OCI-M2 (cell line): ENCODE data around the gene KRT7.
"Not testable (repeated sequence)": the region's sequence is repeated elsewhere in the genome, so short reads cannot be mapped to it uniquely, and the experiment has no call there.

Experiments
- DNase-seq: peaks from one replicate; lab custom pipeline; 2025; ENCODE audit not compliant: unreplicated experiment; lab: John Stamatoyannopoulos, UW

The KRT7 gene

DNA sequence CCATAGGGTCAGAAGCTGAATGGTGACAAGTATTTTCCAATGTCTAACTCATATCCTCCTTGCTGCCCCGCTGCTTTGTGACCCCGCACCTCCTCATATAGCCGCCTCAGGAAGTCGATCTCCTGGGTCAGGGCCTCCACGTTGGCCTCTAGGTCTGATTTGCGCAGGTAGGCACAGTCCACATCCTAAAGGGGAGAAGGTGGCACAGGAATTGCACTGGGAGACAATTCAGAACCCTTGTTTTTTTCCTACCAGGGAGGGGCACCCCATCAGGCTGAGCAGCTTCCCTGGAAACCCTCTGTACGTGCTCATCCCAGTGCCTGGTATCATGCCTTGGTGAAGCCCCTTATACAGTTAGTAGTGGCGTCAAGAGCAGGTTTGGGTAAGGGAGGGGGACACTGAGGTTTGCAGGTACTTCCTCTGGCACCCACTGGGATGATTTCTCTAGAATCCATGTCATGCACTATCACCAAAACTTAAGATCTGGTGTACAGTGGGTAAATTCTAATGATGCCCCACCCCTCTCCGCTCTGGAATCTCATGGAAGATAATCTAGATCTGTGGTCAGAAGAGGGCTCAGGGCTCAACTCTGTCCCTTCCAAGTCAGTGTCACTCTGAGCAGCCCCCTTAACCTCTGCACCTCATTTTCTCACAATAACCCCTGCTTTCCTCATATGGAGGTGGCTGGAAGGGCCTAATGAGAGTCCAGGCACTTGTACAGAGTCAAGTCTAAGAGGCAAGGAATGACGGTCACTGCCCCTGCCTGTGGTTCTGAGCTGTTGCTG, 21.3 kb downstream of the KRT7 start:
- DNase-seq: no peak

DNA sequence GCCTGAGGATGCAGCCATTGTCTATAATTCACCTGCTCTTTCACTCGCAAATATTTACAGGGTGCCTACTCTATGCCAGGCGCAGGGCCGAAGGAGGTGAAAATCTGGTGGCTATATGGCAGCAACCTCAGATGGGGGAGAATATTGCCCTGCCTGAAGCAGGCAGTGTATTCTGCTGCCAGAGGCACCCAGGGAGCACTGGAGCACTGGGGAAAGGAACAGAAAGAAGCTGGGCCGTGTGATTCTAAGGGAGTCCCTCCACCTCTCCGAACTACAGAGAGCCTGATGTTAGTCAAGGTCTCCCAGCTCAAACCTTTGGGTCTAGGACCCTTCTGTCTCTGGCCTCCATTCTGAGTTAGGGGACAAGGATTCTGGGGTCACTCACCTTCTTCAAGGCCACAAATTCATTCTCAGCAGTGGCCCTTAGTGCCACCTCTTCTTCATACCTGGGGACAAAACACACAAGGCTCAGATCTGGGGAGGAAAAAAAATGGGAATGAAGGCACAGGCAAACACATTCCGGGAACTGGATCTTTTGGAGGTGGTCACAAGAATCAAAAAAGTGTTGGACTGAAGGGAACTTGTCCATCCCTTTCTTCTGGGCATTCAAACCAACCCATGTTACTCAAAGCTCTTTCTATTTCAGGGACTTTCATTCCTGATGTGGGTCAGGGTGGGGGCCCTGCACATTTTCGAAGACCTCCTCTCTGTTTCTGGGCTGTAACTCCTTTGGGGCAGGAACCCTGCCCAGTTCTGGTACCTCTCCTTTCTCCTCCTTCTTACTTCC, 22.1 kb downstream of the KRT7 start:
- no peak for DNase-seq

DNA sequence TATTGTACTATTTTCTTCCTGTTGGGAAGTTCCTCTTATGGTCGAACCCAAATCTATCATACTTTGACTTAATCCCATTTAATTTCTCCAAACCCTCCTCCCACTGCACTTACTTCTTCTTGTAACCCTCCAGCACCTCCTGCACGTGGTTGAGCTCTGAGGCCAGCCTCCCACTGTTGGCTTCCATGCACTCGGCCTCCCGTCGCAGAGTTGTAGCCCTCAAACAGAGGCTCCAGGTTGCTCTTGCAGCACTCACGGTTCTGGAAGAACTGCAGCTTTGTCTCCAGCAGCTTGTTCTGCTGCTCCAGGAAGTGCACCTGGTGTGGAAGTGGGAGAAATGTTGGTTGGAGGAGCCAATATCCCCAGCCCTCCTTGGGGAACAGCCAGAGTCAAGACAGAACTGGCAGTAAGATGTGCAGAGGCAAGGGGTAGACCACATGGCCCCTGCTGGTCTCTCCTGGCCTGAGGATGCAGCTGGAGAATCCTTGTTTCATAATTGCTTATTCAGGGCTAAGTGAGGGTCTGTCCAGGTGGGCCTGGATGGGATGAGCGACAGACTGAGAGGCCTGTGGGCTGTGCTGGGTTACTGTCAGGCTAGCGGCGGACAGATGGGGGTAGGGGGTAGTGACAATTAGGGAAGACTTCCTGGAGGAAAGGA, 23.0 kb downstream of the KRT7 start:
- DNase-seq: no peak

DNA sequence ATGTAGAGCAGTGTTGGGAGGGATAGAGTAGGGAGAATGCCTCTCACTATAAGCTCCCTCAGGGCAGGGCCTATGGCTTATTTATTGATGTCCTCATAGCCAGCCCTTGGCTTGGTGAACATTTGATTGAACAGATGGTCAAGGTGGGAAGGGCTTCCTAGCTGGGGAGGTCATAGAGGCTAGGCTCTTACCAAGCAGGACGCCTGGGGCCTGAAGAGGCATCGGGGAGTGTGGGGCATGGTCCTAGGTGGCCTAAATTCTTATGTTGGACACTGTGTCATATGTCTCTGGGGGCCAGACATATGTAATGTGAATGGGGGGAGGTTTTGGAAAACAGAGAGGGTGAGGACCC, 23.5 kb downstream of the KRT7 start:
- no peak for DNase-seq

DNA sequence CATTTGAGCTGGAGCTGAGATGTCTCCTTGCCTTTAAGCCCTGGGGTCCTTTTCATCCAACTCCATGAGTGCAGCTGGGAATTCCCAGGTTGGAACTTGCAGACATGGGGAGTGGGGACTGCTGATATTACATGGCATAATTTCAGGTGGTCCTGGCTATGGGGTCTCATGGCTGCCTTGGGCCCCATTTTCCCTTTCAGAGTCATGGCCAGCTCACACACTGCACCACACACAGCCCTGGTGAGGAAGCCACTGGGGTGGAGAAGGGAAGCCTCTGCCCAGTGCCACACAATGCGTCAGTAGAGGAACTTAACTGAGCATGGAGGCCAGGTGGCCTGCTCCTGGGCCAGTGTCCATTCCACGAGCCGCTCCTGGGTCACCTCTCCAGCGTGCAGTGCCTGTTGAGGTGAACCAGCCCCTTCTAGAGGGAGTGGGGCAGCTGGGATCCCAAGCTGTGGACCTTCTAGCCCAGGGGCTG, 24.1 kb downstream of the KRT7 start:
- DNase-seq: no peak

DNA sequence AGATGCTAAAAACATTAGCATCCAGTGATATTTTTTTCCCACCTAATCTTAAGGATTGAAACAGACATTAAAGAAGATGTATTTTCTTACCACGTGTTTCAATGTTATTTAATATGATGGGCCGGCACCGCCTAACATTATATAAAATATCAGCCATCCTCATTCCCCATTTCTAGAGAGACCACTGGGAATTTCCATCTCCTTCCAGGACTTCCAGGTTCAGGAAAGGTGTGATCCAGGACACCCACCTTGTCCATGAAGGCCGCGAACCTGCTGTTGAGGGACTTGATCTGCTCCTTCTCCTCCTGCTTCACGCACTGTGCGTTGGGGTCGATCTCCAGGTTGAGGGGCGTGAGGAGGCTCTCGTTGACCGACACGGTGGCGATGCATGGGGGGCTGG, 24.9 kb downstream of the KRT7 start:
- DNase-seq: not testable (repeated sequence)

DNA sequence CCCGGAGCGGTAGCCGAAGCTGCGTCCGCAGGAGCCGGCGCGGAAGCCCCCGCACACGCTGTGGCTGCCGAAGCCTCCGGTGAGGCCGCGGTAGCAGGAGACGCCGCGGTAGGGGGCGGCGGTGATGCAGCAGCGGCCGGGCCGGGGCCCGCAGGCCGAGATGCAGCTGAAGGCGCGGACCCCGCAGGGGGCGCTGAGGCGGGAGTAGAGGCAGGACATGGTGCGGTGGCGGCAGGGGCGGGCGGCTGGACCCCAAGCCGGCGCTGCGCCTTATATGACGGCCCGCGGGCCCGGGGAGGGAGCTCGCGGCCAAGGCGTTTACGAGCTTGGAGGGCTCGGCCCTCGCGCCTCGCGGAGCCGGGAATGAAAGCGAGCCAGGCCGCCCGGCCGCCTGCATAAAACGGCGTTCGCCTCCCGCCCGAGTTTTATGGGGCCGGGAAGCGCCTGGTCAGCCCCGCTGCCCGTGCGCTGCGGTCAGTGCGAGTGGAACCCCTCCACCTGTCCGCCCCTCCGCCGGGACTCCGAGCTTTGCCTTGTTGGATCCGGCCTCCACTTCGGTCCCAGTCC, 25.4 kb downstream of the KRT7 start:
- DNase-seq: no peak

DNA sequence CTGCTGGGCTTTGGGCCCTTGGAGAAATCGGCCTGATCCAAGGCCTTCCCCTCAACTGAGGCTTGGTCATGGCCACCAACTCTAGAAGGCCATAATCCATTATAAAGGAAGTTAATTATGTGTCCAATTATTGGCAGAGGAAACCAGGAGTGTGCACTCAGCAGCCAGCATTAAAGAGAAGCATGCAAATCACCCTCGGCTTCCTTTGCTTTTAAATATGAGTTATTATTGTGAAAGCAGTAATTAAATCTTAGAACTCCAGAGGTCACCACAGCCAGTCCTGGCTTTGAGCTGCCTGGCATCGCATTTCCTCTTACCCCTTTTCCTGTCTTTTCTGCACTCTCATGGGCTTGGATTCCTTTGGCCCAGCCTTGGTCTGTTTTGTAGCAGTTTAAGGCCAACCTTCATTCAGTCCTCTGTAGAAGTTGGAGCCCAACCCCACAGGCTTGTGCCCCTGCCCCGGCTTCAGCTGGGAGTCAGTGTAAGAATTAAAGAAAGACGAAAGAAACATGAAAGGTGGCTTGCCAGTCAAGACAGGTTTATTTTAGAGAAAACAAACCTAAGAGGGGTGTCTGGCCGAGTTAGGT, 26.7 kb downstream of the KRT7 start:
- no peak for DNase-seq

DNA sequence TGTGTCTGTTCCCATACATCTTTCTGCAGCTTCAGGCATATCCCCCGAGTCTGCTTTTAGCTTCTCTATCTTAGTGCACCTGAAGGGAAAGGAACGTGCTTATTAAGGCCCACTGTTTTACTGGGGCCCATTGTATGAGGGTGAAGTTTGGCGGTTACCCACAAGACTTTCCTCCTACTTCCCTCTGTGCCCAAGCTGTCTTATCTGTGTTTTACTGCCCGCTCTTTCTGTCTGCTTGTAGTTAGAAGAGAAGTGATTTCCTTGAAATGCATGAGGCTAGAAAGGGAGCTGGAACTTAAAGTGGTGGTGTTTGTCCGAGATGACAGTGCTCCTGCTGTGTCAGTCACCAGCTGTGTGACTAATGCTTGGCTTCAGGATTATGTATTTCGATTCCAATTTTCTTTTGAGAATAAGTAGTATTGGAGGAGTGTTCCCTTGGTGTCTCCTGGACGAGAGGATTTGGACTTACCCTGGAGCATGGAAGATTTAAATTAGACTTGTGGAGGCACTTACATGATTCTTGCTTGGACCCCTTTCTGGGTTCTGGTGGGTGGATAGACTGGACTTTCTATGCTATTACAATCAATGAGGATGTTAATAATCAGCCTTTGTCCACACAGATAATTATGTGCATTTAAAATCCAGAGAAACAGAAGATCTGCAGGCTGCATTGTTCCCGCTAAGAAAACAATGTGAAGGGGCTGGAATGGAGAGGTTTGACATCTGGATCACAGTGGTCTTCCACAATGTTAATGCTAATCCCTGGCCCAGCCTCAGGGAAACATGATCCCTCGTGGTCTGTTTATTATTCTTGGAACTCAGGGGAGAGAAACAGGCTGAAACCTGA, 27.5 kb downstream of the KRT7 start:
- no peak for DNase-seq

DNA sequence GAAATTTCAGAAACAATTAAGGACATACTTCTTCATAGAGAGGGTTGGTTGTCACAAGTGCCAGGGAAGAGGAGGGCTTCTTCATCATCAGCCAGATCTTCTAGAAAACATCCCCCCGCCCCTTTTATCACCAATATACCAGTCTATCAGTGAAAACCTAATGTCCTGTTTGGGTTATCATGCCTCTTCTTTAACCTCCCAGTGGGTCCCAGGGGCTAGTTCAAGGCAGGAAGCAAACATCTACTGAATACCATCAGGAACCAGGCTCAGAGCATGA, 28.1 kb downstream of the KRT7 start:
- DNase-seq: no peak

DNA sequence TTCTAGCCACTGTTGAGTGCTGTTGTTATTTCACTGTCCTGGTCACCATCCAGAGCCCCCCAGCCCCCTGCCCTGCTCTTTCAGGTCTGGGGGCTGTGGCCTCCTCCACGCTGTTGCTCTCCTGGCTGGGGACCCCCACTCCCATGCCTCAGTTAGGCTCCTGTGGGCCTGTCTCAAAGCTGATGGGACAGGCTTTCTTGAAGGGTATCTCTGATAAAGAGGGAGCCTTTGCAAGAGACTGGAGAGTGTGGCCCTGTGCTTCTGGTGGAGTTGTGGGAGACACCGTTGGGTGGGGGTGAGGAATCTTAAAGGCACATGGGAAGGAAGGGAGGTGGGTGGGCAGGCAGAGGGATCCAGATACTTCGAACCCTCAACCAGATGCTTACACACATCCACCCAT, 29.2 kb downstream of the KRT7 start:
- no peak for DNase-seq

DNA sequence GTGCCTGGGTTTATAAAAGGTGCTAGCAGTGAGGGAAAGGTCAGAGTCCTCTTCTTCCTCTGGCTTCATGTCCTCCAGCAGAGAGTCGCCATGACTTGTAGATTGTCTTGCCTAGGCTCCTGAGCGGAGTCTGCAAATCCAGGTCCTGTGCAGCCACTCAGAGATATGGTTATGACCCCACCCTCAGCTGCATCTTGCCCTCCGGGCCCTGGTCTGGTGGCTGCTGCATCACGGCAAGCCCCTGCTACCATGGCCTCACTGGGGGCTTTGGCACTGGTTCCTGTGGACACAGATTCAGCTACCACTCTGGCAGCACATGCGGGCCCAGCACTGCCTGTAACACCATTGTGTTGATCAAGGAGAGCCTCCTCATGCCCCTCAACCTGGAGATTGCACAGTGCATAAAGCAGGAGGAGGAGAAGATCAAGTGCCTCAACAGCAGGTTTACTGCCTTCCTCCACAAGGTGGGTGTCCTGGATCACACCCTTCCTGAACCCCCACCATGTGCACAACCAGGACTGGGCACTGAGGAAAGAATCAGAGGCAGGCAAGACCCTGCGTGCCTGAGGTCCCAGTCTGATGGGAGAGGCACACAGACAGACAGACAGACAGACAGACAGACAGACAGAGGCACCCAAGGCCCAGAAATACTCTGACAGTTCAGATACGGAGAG, 30.9 kb downstream of the KRT7 start:
- DNase-seq: no peak

DNA sequence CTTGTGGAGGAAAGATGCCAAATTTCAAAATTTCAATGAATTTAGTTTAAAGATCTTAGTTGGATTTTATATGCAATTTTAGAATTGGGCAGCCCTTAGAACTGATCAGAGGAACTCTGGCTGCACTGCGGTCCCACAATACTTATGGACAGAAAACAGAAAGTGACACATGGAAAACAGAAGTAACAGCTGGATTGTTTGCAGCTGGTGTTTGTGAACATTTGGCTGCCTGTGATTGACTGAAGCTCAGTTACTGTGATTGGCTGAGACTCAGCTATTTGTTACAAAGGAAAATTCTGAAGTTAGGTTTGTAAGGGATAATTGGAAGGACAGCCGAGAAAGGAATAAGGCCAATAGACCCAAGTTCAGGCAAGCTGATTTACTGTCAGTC, 31.4 kb downstream of the KRT7 start:
- DNase-seq: no peak

DNA sequence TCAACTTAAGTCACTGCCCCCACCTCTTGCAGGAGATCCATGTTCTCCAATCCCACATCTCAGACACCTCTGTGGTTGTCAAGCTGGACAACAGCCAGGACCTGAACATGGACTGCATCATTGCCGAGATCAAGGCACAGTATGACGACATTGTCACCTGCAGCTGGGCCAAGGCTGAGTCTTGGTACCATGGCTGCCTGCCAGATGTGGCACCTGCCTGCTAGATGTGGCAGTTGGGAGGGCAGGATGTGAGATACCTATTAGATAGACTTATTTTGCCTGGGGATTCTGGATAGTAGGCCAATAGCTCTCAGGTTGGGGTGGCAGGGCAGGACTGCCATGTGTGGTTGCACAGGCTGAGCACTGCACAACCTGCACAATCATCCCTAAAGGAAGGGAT, 33.5 kb downstream of the KRT7 start:
- no peak for DNase-seq

DNA sequence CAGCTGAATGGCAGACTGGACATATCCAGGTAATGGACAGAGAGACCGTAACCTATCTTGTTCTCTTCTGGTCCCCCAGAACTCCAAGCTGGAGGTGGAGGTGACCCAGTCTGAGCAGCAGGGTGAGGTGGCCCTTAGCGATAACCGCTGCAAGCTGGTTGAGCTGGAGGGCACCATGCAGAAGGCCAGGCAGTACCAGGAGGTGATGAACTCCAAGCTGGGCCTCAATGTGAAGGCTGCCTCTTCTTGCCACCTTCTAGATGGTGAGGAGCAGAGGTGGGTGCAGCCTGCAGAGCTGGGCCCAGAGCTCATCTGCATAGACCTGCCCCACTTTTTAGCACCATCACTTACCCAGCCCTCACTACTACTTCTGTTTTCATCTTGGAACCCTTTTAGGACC, 34.2 kb downstream of the KRT7 start:
- DNase-seq: no peak

DNA sequence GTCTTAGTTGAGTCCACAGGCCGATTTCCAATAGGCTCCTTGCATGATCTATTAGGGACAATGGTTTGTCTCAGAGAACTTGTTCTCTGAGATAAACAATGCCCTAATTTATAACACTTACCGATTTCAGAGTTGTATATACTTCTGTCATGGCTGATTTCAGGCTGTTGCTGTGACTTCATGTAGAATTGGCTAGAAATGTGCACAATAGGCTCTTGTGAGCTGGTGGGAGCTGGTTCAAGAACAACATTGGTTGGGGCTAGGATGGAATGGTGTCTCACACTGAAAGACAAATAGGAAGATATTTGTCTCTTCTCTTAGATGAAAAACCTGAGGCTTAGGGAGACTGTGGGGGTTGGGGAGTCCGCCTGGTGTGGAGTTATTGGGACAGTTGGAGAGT, 34.7 kb downstream of the KRT7 start:
- DNase-seq: no peak

DNA sequence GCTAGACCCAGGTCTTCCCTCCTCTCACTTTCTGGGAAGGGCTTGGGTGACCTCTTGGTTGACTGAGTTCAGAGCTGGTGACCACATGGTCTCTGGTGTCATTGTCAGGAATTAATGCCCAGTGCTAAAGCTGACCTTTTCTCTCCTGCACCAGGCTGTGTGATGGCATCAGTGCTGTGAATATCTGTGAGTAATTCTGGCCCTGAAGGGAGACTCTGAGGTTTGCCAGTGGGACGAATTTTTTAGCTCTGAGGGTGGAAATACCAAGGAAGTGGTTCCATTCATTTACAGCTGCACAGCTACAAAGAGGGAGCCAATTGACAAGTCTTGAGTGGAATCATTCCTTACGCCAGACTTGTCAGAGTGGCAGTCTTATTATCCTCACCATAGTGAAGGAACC, 35.2 kb downstream of the KRT7 start:
- DNase-seq: no peak

DNA sequence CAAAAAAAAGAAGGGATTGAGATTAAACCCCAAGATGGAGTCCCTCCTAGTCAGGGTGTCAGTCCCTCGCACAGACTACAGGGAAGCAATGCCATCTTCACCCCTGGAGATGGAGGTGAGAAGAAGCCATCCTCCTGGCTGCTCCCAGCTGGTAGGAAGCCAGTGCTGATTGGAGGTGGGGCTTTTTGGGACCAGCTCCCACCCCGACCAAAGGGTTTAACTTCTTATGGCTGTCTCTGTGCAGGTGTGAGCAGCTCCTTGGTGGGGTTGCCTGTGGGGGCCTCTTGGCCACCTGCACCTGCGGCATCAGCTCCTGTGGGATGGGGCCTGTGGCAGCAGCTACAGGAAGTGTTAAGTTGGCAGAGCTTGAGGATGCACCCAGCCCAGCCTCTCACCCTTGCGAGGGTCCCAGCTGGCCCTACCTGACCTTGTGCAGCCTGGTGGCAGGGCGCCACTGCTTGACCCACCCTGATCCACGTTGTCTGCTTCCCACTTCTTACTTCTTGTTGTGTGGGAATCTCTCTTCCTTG, 37.6 kb downstream of the KRT7 start:
- no peak for DNase-seq

DNA sequence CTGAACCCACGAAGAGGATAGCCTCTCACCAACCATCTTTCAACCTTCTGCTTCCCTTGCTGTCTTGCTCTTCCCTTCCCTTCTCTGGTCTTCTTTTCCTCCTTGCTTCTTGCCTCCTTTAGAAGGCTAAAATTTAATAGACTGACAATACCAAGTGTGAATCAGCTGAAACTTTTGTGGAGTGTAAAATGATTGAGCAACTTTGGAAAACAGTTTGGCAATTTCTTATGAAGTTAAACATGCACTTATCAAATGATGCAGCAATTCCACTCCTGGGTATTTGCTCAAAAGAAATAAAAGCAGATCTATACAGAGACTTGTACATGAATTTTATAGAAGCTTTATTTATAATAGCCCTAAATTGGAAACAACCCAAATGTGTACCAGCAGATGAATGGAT, 38.1 kb downstream of the KRT7 start:
- DNase-seq: no peak
